Embryonic facial prominence (tissue), 1 donor: ENCODE results near the gene TPRA1.

Source experiments
- DNase-seq: peaks from one replicate; pipeline ENCODE4 v3.0.0-alpha.2; 2016; ENCODE audit errors: extremely low spot score

TPRA1 gene

GRCh38 chr3:127560051-127560787 lies 30.3 kb downstream of the TPRA1 start:
- DNase-seq: no peak

- no peak for DNase-seq
These were observed 34.0 kb downstream of the TPRA1 start for GRCh38 chr3:127556565-127556964.

- DNase-seq: no peak
These were observed 35.4 kb downstream of the TPRA1 start for GRCh38 chr3:127555108-127555507.

- no peak for DNase-seq
These were observed 38.5 kb downstream of the TPRA1 start for GRCh38 chr3:127552038-127552437.

GRCh38 chr3:127551178-127551577 lies 39.4 kb downstream of the TPRA1 start:
- no peak for DNase-seq

GRCh38 chr3:127550468-127551157 lies 39.9 kb downstream of the TPRA1 start:
- DNase-seq: no peak

GRCh38 chr3:127549826-127550467 lies 40.6 kb downstream of the TPRA1 start:
- no peak for DNase-seq

GRCh38 chr3:127547761-127548605 lies 42.5 kb downstream of the TPRA1 start:
- peak; percentile 43 for DNase-seq

- DNase-seq: no peak
These were observed 43.4 kb downstream of the TPRA1 start for GRCh38 chr3:127546970-127547733.

GRCh38 chr3:127546554-127546953 lies 44.0 kb downstream of the TPRA1 start:
- no peak for DNase-seq

GRCh38 chr3:127545711-127546457 lies 44.6 kb downstream of the TPRA1 start:
- no peak for DNase-seq

GRCh38 chr3:127545216-127545615 lies 45.3 kb downstream of the TPRA1 start:
- DNase-seq: no peak

- DNase-seq: no peak
These were observed 45.7 kb downstream of the TPRA1 start for GRCh38 chr3:127544803-127545201.

- no peak for DNase-seq
These were observed 46.2 kb downstream of the TPRA1 start for GRCh38 chr3:127544192-127544802.

- DNase-seq: no peak
These were observed 47.1 kb downstream of the TPRA1 start for GRCh38 chr3:127543441-127543840.

GRCh38 chr3:127542441-127542952 lies 48.0 kb downstream of the TPRA1 start:
- no peak for DNase-seq

GRCh38 chr3:127541320-127541719 lies 49.2 kb downstream of the TPRA1 start:
- DNase-seq: no peak

GRCh38 chr3:127539366-127540060 lies 51.0 kb downstream of the TPRA1 start:
- DNase-seq: no peak

- DNase-seq: no peak
These were observed 52.0 kb downstream of the TPRA1 start for GRCh38 chr3:127538569-127538968.
